ENCODE data around the gene ODAD2. TPM values are rescaled to one million over a fixed set of nuclear protein-coding genes. Genes with fewer than 3 reads are reported as not detected.

ODAD2 gene
- polyA plus RNA-seq, 1 donor = 0.61 TPM

DNA sequence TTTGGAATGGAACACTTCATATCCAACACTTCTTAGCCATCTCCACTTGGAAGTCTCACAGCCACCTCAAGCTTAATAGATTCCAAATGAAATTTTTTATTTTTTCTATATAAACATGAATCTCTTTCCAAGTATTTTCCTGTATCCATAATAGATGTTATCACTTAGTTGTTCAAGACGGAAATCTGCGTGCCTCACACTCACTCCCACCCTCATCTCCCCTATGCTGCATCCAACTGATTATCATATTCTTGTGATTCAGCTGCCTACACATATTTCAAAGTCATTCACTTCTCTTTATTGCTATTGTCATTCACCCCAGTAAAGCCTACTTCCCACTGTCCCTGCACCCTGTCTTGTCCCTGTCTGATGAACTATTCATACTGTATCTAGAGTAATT, 183.0 kb downstream of the ODAD2 start:
- WGBS (ENCODE audit: insufficient coverage, low lambda C conversion rate) = 88% methylated on average over 2 of the region's 2 CpGs
- H3K9me3 ChIP-seq (ENCODE audit: control insufficient read depth, low read depth, low read length) = no peaks in the 10 kb centered on the region
- no peak for DNase-seq
- H3K4me3 ChIP-seq (ENCODE audit: low read length) = no peak overlapping the region
- no peaks in the 10 kb centered on the region for H3K36me3 ChIP-seq (ENCODE audit: control insufficient read depth, insufficient read depth, low read length)
- H3K4me1 ChIP-seq (ENCODE audit: control insufficient read depth, insufficient read depth, low read length) = no peaks in the 10 kb centered on the region
- peaks cover 2% of the 10 kb centered on the region for H3K27me3 ChIP-seq (ENCODE audit: control insufficient read depth, insufficient read depth, low read length)
- H3K27ac ChIP-seq (ENCODE audit: low read length) = no peak overlapping the region

DNA sequence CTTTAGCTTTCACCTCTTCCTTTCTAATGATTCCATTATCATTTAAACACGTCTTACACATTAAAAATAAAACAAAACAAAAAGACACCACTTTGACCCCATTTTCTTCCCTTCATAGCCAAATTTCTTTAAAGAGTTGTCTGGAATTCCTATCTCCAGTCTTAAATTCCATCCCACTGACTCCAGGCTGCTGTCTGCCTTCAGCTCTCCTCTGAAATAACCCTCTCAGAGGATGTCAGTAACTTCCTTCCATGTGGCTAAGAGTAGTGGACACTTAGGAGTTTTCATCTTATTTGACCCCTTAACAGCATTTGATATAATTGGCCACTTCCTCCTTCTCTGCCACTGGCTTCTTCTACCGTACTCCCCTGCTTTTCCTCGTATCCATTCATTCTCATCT, 183.6 kb downstream of the ODAD2 start:
- Histone ChIP-seq H3K36me3 (ENCODE audit: control insufficient read depth, insufficient read depth, low read length) (no peaks in the 10 kb centered on the region), H3K4me1 (ENCODE audit: control insufficient read depth, insufficient read depth, low read length) (no peaks in the 10 kb centered on the region), H3K27me3 (ENCODE audit: control insufficient read depth, insufficient read depth, low read length) (peaks cover 2% of the 10 kb centered on the region), H3K9me3 (ENCODE audit: control insufficient read depth, low read depth, low read length) (no peaks in the 10 kb centered on the region), H3K27ac (ENCODE audit: low read length) (no peak overlapping the region), H3K4me3 (ENCODE audit: low read length) (no peak overlapping the region)
- no peak for DNase-seq
- 86% methylated on average over 3 of the region's 3 CpGs for WGBS (ENCODE audit: insufficient coverage, low lambda C conversion rate)

GRCh38 chr10:27805180-27805579, 193.7 kb downstream of the ODAD2 start:
- no peaks in the 10 kb centered on the region for H3K4me1 ChIP-seq (ENCODE audit: control insufficient read depth, insufficient read depth, low read length)
- WGBS (ENCODE audit: insufficient coverage, low lambda C conversion rate) = no CpG with 5 or more reads among the region's 4 CpGs
- H3K9me3 ChIP-seq (ENCODE audit: control insufficient read depth, low read depth, low read length) = no peaks in the 10 kb centered on the region
- H3K27me3 ChIP-seq (ENCODE audit: control insufficient read depth, insufficient read depth, low read length) = no peaks in the 10 kb centered on the region
- no peaks in the 10 kb centered on the region for H3K36me3 ChIP-seq (ENCODE audit: control insufficient read depth, insufficient read depth, low read length)
- H3K27ac ChIP-seq (ENCODE audit: low read length) = no peak overlapping the region
- no peak overlapping the region for H3K4me3 ChIP-seq (ENCODE audit: low read length)
- DNase-seq = no peak

DNA sequence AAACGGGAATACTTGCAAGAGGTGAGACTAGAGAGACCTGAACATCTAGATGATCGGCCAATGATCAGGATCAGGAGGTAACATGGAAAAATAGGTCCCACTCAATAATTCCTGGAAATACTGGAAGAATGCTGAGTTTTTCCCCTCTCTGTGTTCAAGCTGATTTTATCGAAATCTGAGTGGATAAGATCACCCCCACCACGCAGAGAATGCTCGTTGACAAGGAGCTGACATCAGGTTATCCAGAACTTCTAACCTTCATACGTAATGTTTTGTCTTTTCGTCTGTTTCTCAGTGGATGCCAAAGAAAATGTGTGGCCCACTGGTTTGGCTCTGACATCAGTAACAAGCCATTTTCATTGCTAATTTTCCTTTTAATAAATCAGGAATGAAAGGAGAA, 194.7 kb downstream of the ODAD2 start:
- H3K27ac ChIP-seq (ENCODE audit: low read length) = no peak overlapping the region
- no peaks in the 10 kb centered on the region for H3K27me3 ChIP-seq (ENCODE audit: control insufficient read depth, insufficient read depth, low read length)
- H3K36me3 ChIP-seq (ENCODE audit: control insufficient read depth, insufficient read depth, low read length) = no peaks in the 10 kb centered on the region
- no peaks in the 10 kb centered on the region for H3K4me1 ChIP-seq (ENCODE audit: control insufficient read depth, insufficient read depth, low read length)
- DNase-seq = no peak
- 100% methylated on average over 1 of the region's 7 CpGs for WGBS (ENCODE audit: insufficient coverage, low lambda C conversion rate)
- no peaks in the 10 kb centered on the region for H3K9me3 ChIP-seq (ENCODE audit: control insufficient read depth, low read depth, low read length)
- no peak overlapping the region for H3K4me3 ChIP-seq (ENCODE audit: low read length)

GRCh38 chr10:27801171-27801785, 197.6 kb downstream of the ODAD2 start:
- Histone ChIP-seq H3K27me3 (ENCODE audit: control insufficient read depth, insufficient read depth, low read length) (no peaks in the 10 kb centered on the region), H3K27ac (ENCODE audit: low read length) (no peak overlapping the region), H3K36me3 (ENCODE audit: control insufficient read depth, insufficient read depth, low read length) (no peaks in the 10 kb centered on the region), H3K4me3 (ENCODE audit: low read length) (no peak overlapping the region), H3K9me3 (ENCODE audit: control insufficient read depth, low read depth, low read length) (no peaks in the 10 kb centered on the region), H3K4me1 (ENCODE audit: control insufficient read depth, insufficient read depth, low read length) (no peaks in the 10 kb centered on the region)
- DNase-seq = no peak
- WGBS (ENCODE audit: insufficient coverage, low lambda C conversion rate) = 83% methylated on average over 1 of the region's 3 CpGs

DNA sequence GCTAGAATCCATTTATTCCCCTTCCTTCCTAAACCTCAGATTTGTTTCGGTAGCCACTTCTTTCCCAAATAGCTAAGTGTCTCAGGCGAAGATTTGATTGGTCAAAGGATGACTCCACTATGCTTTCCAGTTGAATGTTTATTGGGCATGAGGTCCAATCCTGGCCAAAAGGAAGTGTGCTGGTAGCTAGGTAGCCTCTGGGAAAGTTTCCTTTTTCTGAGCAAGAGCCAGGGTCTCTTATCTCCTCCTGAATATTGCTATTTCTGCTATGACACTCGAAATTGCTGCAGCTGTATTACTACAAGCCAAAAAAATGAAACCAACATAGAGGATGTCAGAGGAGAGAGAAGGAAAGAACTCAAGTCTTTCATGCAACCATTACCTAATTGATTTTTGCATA, 199.8 kb downstream of the ODAD2 start:
- Histone ChIP-seq H3K4me1 (ENCODE audit: control insufficient read depth, insufficient read depth, low read length) (no peaks in the 10 kb centered on the region), H3K27ac (ENCODE audit: low read length) (no peak overlapping the region), H3K4me3 (ENCODE audit: low read length) (no peak overlapping the region), H3K27me3 (ENCODE audit: control insufficient read depth, insufficient read depth, low read length) (no peaks in the 10 kb centered on the region), H3K36me3 (ENCODE audit: control insufficient read depth, insufficient read depth, low read length) (no peaks in the 10 kb centered on the region), H3K9me3 (ENCODE audit: control insufficient read depth, low read depth, low read length) (no peaks in the 10 kb centered on the region)
- DNase-seq = no peak
- WGBS (ENCODE audit: insufficient coverage, low lambda C conversion rate) = 88% methylated on average over 1 of the region's 3 CpGs

GRCh38 chr10:27794157-27794556, 204.7 kb downstream of the ODAD2 start:
- H3K27me3 ChIP-seq (ENCODE audit: control insufficient read depth, insufficient read depth, low read length) = no peaks in the 10 kb centered on the region
- no peaks in the 10 kb centered on the region for H3K4me1 ChIP-seq (ENCODE audit: control insufficient read depth, insufficient read depth, low read length)
- no CpG with 5 or more reads among the region's 1 CpG for WGBS (ENCODE audit: insufficient coverage, low lambda C conversion rate)
- DNase-seq = no peak
- no peaks in the 10 kb centered on the region for H3K9me3 ChIP-seq (ENCODE audit: control insufficient read depth, low read depth, low read length)
- no peak overlapping the region for H3K27ac ChIP-seq (ENCODE audit: low read length)
- no peaks in the 10 kb centered on the region for H3K36me3 ChIP-seq (ENCODE audit: control insufficient read depth, insufficient read depth, low read length)
- H3K4me3 ChIP-seq (ENCODE audit: low read length) = no peak overlapping the region

- no peak for DNase-seq
- Histone ChIP-seq H3K36me3 (ENCODE audit: control insufficient read depth, insufficient read depth, low read length) (no peaks in the 10 kb centered on the region), H3K4me1 (ENCODE audit: control insufficient read depth, insufficient read depth, low read length) (no peaks in the 10 kb centered on the region), H3K27ac (ENCODE audit: low read length) (no peak overlapping the region), H3K4me3 (ENCODE audit: low read length) (no peak overlapping the region), H3K27me3 (ENCODE audit: control insufficient read depth, insufficient read depth, low read length) (no peaks in the 10 kb centered on the region), H3K9me3 (ENCODE audit: control insufficient read depth, low read depth, low read length) (no peaks in the 10 kb centered on the region)
- WGBS (ENCODE audit: insufficient coverage, low lambda C conversion rate) = no CpG with 5 or more reads among the region's 2 CpGs
Measured at GRCh38 chr10:27792216-27792615, 206.7 kb downstream of the ODAD2 start.

DNA sequence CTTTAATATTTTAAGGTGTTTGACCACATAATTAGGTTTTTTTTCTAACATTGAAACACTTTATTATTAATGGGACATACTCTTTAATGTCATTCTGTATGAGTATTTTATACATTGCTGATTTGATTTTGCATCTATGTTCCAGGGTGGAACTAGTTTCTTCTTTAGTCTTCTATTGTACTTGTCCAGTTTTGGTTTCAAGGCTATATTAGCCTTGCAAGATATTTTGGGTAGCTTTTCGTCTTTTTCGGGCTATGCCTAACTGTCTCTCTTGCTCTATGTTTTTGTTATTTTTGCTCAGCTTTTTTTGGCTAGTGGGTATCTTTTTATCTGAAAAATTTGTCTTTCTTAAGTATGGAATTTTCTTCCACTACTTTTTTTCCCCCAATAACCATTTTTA, 214.6 kb downstream of the ODAD2 start:
- Histone ChIP-seq H3K4me3 (ENCODE audit: low read length) (no peak overlapping the region), H3K36me3 (ENCODE audit: control insufficient read depth, insufficient read depth, low read length) (no peaks in the 10 kb centered on the region), H3K27ac (ENCODE audit: low read length) (no peak overlapping the region), H3K27me3 (ENCODE audit: control insufficient read depth, insufficient read depth, low read length) (no peaks in the 10 kb centered on the region), H3K9me3 (ENCODE audit: control insufficient read depth, low read depth, low read length) (no peaks in the 10 kb centered on the region), H3K4me1 (ENCODE audit: control insufficient read depth, insufficient read depth, low read length) (no peaks in the 10 kb centered on the region)
- no CpG with 5 or more reads among the region's 2 CpGs for WGBS (ENCODE audit: insufficient coverage, low lambda C conversion rate)
- no peak for DNase-seq

DNA sequence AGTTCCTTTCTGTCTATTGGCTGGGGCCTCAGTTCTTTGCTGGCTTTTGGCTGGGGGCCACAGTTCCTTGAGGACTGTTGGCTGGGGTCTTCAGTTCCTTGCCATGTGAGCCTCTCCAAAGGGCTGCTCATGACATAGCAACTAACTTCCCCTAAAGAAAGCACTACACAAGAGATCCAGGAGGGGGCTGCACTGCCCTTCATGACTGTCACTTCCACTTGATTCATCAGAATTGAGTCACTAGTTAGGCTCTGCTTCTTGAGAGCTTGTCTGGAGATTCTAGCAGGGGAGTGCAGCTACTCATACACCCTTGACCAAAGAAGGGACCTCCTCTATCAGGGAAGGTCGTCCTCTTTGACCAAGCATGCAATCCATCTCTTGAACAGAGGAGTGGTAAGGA, 215.2 kb downstream of the ODAD2 start:
- Histone ChIP-seq H3K36me3 (ENCODE audit: control insufficient read depth, insufficient read depth, low read length) (no peaks in the 10 kb centered on the region), H3K4me3 (ENCODE audit: low read length) (no peak overlapping the region), H3K27ac (ENCODE audit: low read length) (no peak overlapping the region), H3K9me3 (ENCODE audit: control insufficient read depth, low read depth, low read length) (no peaks in the 10 kb centered on the region), H3K4me1 (ENCODE audit: control insufficient read depth, insufficient read depth, low read length) (no peaks in the 10 kb centered on the region), H3K27me3 (ENCODE audit: control insufficient read depth, insufficient read depth, low read length) (no peaks in the 10 kb centered on the region)
- WGBS (ENCODE audit: insufficient coverage, low lambda C conversion rate) = no CpG with 5 or more reads among the region's 1 CpG
- DNase-seq = no peak

DNA sequence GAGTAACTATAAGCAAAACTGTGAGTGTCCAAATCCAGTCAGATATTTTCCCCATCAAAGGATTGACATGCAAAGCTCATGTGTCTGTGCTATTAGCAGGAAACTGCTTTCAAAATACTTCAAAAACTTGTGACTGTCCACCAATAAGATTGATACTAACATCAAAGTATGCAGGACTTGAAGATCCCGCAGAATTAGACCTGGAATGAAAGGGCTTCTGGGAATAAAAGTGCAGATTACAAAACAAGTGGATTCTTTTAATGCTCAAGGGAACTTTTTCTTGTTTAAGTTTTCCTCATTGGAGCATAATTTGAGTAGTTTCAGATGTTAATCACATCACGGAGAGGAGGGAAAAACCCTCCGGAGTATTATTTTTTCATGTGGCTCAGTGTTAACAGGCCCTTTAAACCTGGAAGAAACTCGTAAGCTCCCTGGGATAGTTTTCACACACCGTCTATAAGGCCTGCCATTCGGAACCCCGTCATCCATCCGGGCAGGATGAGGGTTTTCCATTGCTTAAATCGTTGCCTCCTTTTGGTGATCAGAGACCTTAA, 219.3 kb downstream of the ODAD2 start:
- Histone ChIP-seq H3K4me1 (ENCODE audit: control insufficient read depth, insufficient read depth, low read length) (no peaks in the 10 kb centered on the region), H3K4me3 (ENCODE audit: low read length) (no peak overlapping the region), H3K27ac (ENCODE audit: low read length) (no peak overlapping the region), H3K9me3 (ENCODE audit: control insufficient read depth, low read depth, low read length) (no peaks in the 10 kb centered on the region), H3K36me3 (ENCODE audit: control insufficient read depth, insufficient read depth, low read length) (no peaks in the 10 kb centered on the region), H3K27me3 (ENCODE audit: control insufficient read depth, insufficient read depth, low read length) (no peaks in the 10 kb centered on the region)
- DNase-seq = no peak
- 100% methylated on average over 1 of the region's 9 CpGs for WGBS (ENCODE audit: insufficient coverage, low lambda C conversion rate)
